GM21390 (cell line): ENCODE measurements around the gene COQ6.
"Not testable (repeated sequence)": the region's sequence is repeated elsewhere in the genome, so short reads cannot be mapped to it uniquely, and the experiment has no call there.

Source experiments
- ATAC-seq: cut with Tn5 transposase; IDR thresholded peaks from one replicate; pipeline ENCODE4 v1.9.1; 2021; ENCODE audit not compliant: unreplicated experiment

The COQ6 gene

DNA sequence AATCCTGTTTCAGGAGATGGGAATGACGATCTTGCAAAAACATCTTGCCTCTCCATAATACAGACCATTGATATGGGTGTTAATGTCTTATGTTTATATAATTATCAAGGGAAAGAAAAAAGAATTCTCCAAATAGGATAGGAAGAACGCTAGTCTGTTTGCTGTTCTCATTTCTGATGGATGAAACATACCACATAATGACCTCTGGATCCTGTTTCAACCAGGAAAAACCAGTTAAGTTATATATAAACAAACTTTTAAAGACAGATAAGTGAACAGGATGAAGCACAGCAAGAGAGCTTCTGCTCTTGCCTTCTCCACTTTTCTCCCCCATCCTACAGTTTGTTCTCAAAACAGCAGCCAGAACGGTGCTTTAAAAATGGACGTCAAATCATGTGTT lies 27.8 kb downstream of the COQ6 start:
- no peak for ATAC-seq

DNA sequence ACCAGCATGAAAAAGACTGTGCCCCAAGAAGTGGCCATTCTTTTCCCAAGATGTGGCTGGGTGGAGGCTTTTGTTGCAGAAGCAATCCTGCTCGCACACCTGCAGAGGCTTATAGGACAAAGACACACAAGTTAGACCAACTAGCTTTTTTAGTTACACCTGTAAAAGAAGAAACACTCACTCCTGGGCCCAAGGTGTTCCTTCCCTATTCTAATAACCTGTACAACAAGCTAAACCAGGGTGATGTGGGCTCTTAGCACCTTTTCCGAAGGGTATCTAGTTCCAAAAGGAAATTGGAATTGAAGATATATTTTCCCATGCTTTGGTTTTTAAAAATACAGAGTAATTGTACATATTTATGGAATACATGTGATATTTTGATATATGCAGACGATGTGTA lies 38.0 kb downstream of the COQ6 start:
- ATAC-seq = no peak

DNA sequence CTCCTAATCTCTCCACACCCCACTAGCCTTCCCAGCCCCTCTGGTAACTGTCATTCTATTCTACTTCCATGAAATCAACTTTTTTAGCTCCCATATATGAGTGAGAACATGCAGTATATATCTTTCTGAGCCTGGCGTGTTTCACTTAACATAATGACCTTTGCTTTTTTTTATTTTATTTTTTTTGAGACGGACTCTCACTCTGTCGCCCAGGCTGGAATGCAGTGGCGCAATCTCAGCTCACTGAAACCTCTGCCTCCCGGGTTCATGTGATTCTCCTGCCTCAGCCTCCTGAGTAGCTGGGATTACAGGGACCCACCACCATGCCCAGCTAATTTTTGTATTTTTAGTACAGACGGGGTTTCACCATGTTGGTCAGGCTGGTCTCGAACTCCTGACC lies 38.6 kb downstream of the COQ6 start:
- ATAC-seq = not testable (repeated sequence)

DNA sequence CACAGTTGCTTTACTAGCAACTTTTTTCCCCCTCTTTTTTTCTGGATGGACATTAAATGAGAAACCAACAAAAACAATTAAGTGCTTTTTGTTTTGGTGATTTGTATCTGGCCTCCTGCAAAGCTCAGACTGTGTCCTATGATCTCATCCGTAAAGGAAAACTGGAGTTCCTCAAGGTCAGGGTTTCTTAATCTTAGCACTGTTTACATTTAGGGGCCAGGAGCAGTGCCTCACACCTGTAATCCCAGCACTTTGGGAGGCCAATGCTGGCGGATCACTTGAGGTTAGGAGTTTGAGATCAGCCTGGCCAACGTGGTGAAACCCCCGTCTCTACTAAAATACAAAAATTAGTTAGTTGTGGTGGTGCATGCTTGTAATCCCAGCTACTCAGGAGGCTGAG lies 41.0 kb downstream of the COQ6 start:
- ATAC-seq = no peak

DNA sequence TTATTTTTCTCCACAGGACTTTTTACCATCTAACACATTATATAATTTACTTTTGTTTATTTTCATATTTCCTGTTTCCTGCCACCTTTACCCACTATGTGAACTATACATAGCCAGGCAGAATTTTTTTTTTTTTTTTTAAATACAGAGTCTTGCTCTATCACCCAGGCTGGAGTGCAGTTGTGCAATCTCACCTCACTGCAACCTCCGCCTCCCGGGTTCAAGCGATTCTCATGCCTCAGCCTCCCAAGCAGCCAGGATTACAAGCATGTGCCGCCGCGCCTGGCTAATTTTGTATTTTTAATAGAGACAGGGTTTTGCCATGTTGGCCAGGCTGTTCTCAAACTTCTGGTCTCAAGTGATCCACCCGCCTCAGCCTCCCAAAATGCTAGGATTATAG lies 44.8 kb downstream of the COQ6 start:
- not testable (repeated sequence) for ATAC-seq

DNA sequence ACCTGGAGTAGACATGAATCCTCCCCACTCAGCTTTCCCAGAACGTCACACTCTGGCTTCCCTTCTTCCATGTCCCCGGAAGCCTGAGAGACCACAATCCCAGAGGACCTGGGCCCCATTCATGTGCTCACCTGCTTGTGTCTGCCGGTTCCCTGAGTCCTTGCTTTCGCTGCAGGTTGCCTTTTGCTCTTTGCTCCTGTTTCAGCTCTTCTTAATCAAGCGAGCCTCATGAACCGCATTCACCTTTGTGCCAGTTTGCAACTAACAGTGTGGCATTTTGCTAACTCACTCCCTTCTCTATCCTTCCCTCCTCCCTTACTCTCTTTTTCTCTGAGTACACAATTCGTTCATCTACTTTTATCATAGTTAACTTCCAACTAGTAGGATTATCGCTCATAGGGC lies 45.9 kb downstream of the COQ6 start:
- ATAC-seq = no peak

DNA sequence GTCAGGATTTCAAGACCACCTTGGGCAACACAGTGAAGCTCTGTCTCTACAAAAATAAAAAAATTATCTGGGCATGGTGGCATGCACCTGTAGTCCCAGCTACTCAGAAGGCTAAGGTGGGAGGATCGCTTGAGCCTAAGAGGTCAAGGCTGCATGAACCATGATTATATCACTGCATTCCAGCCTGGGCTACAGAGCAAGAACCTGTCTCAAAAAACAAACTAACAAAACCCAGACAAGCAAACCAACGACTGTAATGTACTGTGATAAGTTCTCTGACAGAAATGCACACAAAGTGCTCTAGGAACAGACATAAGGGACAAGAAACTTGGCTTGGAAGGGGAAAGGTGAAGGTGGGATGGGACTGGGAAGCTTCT lies 46.6 kb downstream of the COQ6 start:
- ATAC-seq = no peak

DNA sequence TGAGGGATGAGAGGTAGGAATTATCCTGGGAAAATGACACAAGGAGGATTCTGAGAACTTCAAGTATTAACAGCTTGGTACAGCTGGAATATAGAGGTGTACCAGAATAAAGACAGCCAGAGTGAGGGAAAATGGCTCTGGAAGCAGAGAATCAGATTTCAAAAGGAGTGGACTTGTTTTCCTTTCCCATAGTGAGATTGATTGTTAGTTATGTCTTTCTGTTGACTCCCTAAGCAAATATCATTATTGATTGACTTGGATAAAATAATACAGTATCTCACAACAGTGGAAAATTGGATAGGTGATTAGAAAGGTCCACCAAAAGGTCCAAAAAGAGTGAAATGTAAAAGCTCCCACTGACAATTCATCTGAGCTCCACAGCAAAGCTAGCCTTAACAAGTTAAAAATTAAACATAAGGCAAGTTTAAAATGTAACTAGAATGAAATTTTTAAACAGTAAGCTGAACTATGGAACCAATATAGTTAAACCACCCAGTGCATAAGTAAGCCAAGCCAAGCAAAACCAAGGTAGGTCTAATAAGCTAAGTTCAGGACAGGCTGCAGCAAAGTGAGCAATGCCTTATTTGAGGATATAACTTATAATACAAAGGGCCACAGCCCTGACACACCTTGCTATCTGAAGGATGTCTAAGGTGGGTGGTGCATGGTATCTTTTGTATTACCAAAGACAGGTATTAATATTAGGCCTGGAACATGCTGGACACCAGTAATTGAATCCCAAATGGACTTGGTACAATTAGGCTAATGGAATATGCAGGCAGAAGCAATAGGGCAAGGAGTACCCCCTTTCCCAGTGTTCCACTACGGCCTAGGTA lies 47.2 kb downstream of the COQ6 start:
- no peak for ATAC-seq

DNA sequence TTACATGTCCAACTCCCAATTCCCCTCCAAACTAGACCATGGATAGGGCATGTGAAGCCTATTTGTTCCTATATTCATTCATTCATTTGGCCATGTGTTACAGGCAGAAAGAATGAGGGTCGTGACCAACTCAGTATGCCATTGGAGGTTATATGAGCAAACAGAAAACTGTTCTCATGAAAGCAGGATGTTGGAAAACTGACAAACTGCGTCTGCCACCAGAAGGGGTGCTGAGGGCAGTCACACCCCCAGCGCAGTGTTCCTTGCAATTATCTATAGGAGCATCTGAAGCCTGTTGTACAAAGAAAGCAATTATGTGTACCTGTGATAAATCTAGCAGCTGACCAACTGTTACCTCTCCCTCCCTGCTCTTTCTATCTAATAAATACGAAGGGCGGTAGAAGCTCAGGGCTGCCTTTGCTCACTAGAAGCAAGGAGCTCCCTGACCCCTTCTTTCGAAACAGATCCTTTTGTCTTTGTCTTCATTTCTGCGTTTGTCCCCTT lies 47.9 kb downstream of the COQ6 start:
- ATAC-seq = no peak

DNA sequence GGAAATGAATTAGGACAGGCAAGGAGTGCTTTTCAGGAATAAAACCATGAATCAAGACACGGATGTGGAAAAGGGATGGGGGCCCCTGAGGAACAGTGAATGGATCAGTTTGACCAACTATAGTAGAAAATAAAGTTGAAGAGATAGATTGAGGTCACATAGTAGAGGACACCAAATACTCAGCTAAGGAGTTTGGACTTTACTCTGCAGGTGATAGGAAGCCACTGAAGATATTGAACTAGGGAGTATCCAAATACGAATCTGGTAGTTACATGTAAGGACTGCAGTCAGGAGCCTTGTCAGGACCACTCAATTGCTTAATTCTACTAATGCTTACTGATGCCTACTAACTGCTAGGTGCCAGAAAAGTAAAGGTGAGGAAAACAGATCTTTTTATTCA lies 48.6 kb downstream of the COQ6 start:
- ATAC-seq = no peak

DNA sequence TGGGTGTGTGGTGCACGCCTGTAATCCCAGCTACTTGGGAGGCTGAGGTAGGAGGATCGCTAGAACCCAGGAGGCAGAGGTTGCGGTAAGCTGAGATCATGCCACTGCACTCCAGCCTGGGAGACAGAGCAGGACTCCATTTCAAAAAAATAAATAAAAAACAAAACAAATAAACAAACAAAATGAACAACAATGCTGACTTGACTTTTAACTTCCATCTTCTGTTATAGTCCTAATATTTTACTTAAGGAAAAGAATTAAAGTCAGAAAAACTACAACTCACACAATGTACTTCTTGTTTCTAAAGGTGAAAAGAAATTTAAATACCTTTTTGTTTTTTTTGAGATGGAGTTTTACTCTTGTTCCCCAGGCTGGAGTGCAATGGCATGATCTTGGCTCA lies 55.6 kb downstream of the COQ6 start:
- not testable (repeated sequence) for ATAC-seq

DNA sequence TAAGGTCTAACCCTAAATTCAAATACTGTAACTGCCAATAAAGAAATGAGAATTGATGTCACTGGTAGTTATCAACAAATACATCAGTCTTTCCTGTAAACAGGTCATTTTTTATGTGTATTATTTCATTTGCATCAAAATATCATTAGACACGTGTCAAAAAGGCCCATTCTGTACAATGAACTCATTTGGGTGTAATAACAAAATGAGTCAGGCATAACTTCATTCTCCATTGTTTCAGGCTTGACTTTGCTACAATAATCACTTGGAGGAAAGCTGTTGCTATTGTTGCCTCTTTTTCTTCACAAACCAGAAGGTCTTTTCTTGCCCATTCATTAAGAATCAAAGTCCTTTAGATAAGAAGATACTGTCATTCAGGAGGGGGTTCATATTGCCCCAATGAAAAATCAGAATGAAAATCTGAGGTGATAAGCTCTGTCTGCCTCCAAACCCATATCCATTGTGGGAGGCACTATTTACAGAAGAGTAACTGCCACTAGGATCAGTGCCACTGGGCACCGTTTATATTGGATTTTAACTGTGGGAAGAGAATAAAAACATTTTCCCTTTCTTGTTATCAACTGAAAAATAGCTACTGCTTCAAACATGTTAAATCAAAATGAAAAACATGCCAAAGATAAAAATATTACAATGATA lies 58.9 kb downstream of the COQ6 start:
- no peak for ATAC-seq
